Panc1 (cell line): ENCODE data around the gene MTA1. TPM values are rescaled to one million over a fixed set of nuclear protein-coding genes. Genes with fewer than 3 reads are reported as not detected.

ENCODE experiments used
- ATAC-seq: fragments of 200-7000 bp; cut with Tn5 transposase; 2 replicates; pipeline ENCODE4 v1.9.1; 2020; ENCODE audit warnings: mild to moderate bottlenecking, moderate library complexity
- BruUV-seq: library from RNA; stranded (reverse); fragments of 400-500 nt; replicated peaks from 2 replicates; lab custom pipeline; 2021; lab: Mats Ljungman, UMichigan
- CTCF ChIA-PET: fragments of 300-600 bp; sonication (Branson Sonifier 250); formaldehyde crosslinking; loops from one replicate; lab custom pipeline; 2022; ENCODE audit warnings: antibody characterized with exemption; lab: Charles Lee
- POLR2A ChIA-PET: fragments of 300-600 bp; sonication (Branson Sonifier 250); formaldehyde crosslinking; loops from one replicate; lab custom pipeline; 2022; ENCODE audit warnings: antibody characterized with exemption; lab: Charles Lee
- DNase-seq: peaks from one replicate; pipeline ENCODE4 v3.0.0-alpha.2; 2010; ENCODE audit warnings: low read depth, low spot score
- H3K27ac ChIP-seq: 2 replicates; pipeline ENCODE4 v1.5.1; 2011; ENCODE audit warnings: mild to moderate bottlenecking, low read length, inconsistent platforms
- H3K27me3 ChIP-seq: fragments of 200-500 bp; sonication (Bioruptor generic); 2 replicates; pipeline ENCODE4 v1.6.0; 2014; ENCODE audit warnings: low read length, inconsistent platforms; ENCODE audit not compliant: control insufficient read depth, insufficient read depth
- H3K36me3 ChIP-seq: fragments of 200-500 bp; sonication (Bioruptor generic); 2 replicates; pipeline ENCODE4 v1.5.1; 2014; ENCODE audit warnings: inconsistent platforms, mild to moderate bottlenecking, low read length, moderate library complexity; ENCODE audit not compliant: control insufficient read depth, insufficient read depth
- H3K4me1 ChIP-seq: 2 replicates; pipeline ENCODE4 v1.5.1; 2011; ENCODE audit warnings: inconsistent platforms, mild to moderate bottlenecking, low read length, moderate library complexity; ENCODE audit not compliant: control insufficient read depth, insufficient read depth
- H3K4me3 ChIP-seq, 2 experiments: 2 replicates each; pipeline ENCODE4 v1.5.1; 2011 to 2012; ENCODE audit warnings: low read depth in 2 of 2, low read length in 2 of 2, mild to moderate bottlenecking in 2 of 2, inconsistent platforms in 1 of 2, moderate library complexity in 1 of 2
- H3K9me3 ChIP-seq: fragments of 200-500 bp; sonication (Bioruptor generic); 2 replicates; pipeline ENCODE4 v1.5.1; 2014; ENCODE audit warnings: low read depth, mild to moderate bottlenecking, inconsistent platforms, low read length, moderate library complexity; ENCODE audit not compliant: control insufficient read depth, insufficient read depth
- POLR2AphosphoS5 ChIP-seq: IDR thresholded peaks from 2 replicates; pipeline ENCODE4 v1.6.1; 2012; ENCODE audit warnings: mild to moderate bottlenecking, low read depth, low read length, moderate library complexity
- REST ChIP-seq, 2 experiments: IDR thresholded peaks; 2 replicates each; pipeline ENCODE4 v1.6.1; 2011 to 2012; ENCODE audit warnings: low read depth in 2 of 2, control low read depth in 1 of 2, low read length in 1 of 2, mild to moderate bottlenecking in 1 of 2, moderate library complexity in 1 of 2; ENCODE audit not compliant: insufficient read depth in 1 of 2
- SIN3A ChIP-seq: IDR thresholded peaks from 2 replicates; pipeline ENCODE4 v1.6.1; 2012; ENCODE audit warnings: low read depth, mild to moderate bottlenecking, low read length, moderate library complexity, borderline replicate concordance; ENCODE audit not compliant: insufficient read depth
- TCF7L2 ChIP-seq: IDR thresholded peaks from 2 replicates; pipeline ENCODE4 v1.6.1; 2011; ENCODE audit warnings: mild to moderate bottlenecking, low read depth, low read length, inconsistent platforms
- in situ Hi-C: cut with HindIII; loops from 2 replicates; pipeline ENCODE4 v1.10.0; 2016; ENCODE audit warnings: low sequenced_read_pairs, low pct_unique_long_range_greater_than_20kb
- intact Hi-C: fragments of 100-400 bp; cut with micrococcal nuclease; formaldehyde crosslinking; loops from one replicate; pipeline ENCODE4 v1.10.0; 2022; ENCODE audit not compliant: unreplicated experiment
- total RNA-seq: library from RNA; stranded (reverse); gene quantifications from one replicate; pipeline ENCODE4 v1.2.1, GENCODE V29; 2021; ENCODE audit not compliant: unreplicated experiment
- TF ChIP-seq, protein P1 (sequence below): fragments of 450-650 bp; IDR thresholded peaks from 2 replicates; pipeline ENCODE4 v1.5.1; 2017; ENCODE audit warnings: mild to moderate bottlenecking

Gene MTA1
- total RNA-seq, 1 experiment from 2014 or later, result 105 TPM

DNA sequence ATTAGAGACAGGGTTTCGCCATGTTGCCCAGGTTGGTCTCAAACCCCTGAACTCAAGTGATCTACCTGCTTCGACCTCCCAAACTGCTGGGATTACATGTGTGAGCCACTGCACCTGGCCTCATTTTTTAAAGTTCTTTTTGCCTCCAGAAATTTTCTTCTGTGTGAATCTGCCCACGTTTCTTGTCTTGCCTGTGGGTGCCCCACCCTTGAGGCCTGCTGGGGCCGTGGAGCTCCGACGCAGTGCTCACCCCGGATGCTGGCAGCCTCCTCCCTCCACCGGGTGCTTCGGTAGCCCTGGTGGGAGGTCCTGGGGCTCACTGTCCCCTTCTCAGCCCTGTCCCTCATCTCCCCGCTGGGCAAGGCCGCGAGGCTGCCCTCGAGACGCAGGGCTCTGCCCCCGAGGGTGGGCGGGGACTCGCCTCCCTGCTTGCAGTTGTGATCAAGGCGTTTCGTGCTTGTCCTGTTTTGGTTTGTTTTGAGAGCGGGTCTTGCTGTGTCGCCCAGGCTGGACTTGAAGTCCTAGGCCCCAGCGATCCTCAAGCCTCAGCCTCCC lies 35.5 kb downstream of the MTA1 start:
- intact Hi-C loops, result no loop called here
- in situ Hi-C loops, result no loop called here
- no peak for ATAC-seq
- ChIA-PET POLR2A (no interaction called here), CTCF (no interaction called here)
- Histone ChIP-seq H3K9me3 (no peaks in the 10 kb centered on the region), H3K4me1 (no peaks in the 10 kb centered on the region), H3K36me3 (no peaks in the 10 kb centered on the region; the same call in 1 of the 2 replicates), H3K27me3 (no peaks in the 10 kb centered on the region), H3K4me3 (no peak overlapping the region), H3K27ac (no peak overlapping the region)
- no peak for TF ChIP-seq SIN3A
- TF ChIP-seq POLR2AphosphoS5, result no peak
- no peak for TF ChIP-seq REST (IDR thresholded peaks at IDR 0.05; ENCODE audit: insufficient read depth in 1 of 2, low read depth in 2 of 2, low read length in 1 of 2)
- TF ChIP-seq, protein P1, sequence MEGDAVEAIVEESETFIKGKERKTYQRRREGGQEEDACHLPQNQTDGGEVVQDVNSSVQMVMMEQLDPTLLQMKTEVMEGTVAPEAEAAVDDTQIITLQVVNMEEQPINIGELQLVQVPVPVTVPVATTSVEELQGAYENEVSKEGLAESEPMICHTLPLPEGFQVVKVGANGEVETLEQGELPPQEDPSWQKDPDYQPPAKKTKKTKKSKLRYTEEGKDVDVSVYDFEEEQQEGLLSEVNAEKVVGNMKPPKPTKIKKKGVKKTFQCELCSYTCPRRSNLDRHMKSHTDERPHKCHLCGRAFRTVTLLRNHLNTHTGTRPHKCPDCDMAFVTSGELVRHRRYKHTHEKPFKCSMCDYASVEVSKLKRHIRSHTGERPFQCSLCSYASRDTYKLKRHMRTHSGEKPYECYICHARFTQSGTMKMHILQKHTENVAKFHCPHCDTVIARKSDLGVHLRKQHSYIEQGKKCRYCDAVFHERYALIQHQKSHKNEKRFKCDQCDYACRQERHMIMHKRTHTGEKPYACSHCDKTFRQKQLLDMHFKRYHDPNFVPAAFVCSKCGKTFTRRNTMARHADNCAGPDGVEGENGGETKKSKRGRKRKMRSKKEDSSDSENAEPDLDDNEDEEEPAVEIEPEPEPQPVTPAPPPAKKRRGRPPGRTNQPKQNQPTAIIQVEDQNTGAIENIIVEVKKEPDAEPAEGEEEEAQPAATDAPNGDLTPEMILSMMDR, result no peak
- TF ChIP-seq TCF7L2, result no peak
- BruUV-seq, result no TSS peak
- no peak for DNase-seq

GRCh38 chr14:105455766-105456660 lies 36.4 kb downstream of the MTA1 start:
- H3K36me3 ChIP-seq, result no peaks in the 10 kb centered on the region
- 0 out of 2 replicates have a peak, but pooled peaks have one; percentile 22 for ATAC-seq
- CTCF ChIA-PET, result interaction anchor here (1.0 kb wide), 1 partner anchor 16 kb away, joined by 3 read pairs; no protein-coding TSS in a partner anchor
- H3K4me1 ChIP-seq, result no peaks in the 10 kb centered on the region
- TF ChIP-seq TCF7L2, result no peak
- no peak for TF ChIP-seq SIN3A
- TF ChIP-seq POLR2AphosphoS5, result no peak
- TF ChIP-seq, protein P1, result no peak
- TF ChIP-seq REST (IDR thresholded peaks at IDR 0.05; ENCODE audit: insufficient read depth in 1 of 2, low read depth in 2 of 2, low read length in 1 of 2), result no peak
- H3K27me3 ChIP-seq, result no peaks in the 10 kb centered on the region
- H3K4me3 ChIP-seq, result no peak overlapping the region
- in situ Hi-C loops (no loop called here), intact Hi-C loops (no loop called here)
- no peak for DNase-seq
- POLR2A ChIA-PET, result no interaction called here
- H3K27ac ChIP-seq, result no peak overlapping the region
- no peaks in the 10 kb centered on the region for H3K9me3 ChIP-seq
- BruUV-seq, result no TSS peak
